ENCODE data around the gene RPS6KC1.

DNA sequence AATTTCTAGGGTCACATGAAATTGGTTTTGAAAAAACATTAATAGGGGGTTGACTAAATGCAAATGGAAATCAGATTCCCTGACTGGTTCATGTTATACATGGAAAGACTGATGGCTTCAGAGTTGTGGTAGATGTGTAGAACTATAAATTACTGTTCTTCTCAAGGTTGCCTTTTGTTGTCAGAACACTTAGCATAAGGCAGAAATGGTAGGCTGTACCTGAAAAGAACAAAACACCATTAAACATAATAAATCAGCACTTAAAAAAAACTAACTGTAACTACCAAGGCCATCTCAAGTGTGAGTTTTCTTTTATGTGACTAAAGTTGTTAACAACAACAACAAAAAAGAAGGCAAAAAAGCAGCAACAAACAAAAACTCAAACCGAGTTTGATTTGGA lies 111.8 kb downstream of the RPS6KC1 start:
- TF ChIP-seq, protein P1, sequence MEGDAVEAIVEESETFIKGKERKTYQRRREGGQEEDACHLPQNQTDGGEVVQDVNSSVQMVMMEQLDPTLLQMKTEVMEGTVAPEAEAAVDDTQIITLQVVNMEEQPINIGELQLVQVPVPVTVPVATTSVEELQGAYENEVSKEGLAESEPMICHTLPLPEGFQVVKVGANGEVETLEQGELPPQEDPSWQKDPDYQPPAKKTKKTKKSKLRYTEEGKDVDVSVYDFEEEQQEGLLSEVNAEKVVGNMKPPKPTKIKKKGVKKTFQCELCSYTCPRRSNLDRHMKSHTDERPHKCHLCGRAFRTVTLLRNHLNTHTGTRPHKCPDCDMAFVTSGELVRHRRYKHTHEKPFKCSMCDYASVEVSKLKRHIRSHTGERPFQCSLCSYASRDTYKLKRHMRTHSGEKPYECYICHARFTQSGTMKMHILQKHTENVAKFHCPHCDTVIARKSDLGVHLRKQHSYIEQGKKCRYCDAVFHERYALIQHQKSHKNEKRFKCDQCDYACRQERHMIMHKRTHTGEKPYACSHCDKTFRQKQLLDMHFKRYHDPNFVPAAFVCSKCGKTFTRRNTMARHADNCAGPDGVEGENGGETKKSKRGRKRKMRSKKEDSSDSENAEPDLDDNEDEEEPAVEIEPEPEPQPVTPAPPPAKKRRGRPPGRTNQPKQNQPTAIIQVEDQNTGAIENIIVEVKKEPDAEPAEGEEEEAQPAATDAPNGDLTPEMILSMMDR (conservative IDR thresholded peaks at IDR 0.05) = no peak
- TF ChIP-seq ZFX (IDR thresholded peaks at IDR 0.05) = no peak

Measured in C4-2B (cell line).